ENCODE results near the gene GRIN1. TPM values are rescaled to one million over a fixed set of nuclear protein-coding genes. Genes with fewer than 3 reads are reported as not detected.

The GRIN1 gene
- polyA plus RNA-seq, 4 donors: 0.04 to 0.12 TPM; not detected in 2

- no peak for DNase-seq (ENCODE audit: low read depth in 4 of 4, low spot score in 3 of 4)
Observed at GRCh38 chr9:137145731-137146526, 7.0 kb downstream of the GRIN1 start.

- DNase-seq (ENCODE audit: low read depth in 4 of 4, low spot score in 3 of 4): no peak
Observed at GRCh38 chr9:137146527-137146918, 7.6 kb downstream of the GRIN1 start.

GRCh38 chr9:137147091-137147792, 8.3 kb downstream of the GRIN1 start:
- no peak for DNase-seq (ENCODE audit: low read depth in 4 of 4, low spot score in 3 of 4)

GRCh38 chr9:137147793-137148160, 8.8 kb downstream of the GRIN1 start:
- no peak for DNase-seq (ENCODE audit: low read depth in 4 of 4, low spot score in 3 of 4)

GRCh38 chr9:137148242-137148641, 9.3 kb downstream of the GRIN1 start:
- DNase-seq (ENCODE audit: low read depth in 4 of 4, low spot score in 3 of 4): no peak

GRCh38 chr9:137148661-137149060, 9.7 kb downstream of the GRIN1 start:
- no peak for DNase-seq (ENCODE audit: low read depth in 4 of 4, low spot score in 3 of 4)

- no peak for DNase-seq (ENCODE audit: low read depth in 4 of 4, low spot score in 3 of 4)
Observed at GRCh38 chr9:137149363-137149762, 10.4 kb downstream of the GRIN1 start.

GRCh38 chr9:137149942-137150616, 11.1 kb downstream of the GRIN1 start:
- no peak for DNase-seq (ENCODE audit: low read depth in 4 of 4, low spot score in 3 of 4)

- DNase-seq (ENCODE audit: low read depth in 4 of 4, low spot score in 3 of 4): no peak
Observed at GRCh38 chr9:137150617-137151457, 11.9 kb downstream of the GRIN1 start.

- no peak for DNase-seq (ENCODE audit: low read depth in 4 of 4, low spot score in 3 of 4)
Observed at GRCh38 chr9:137152844-137153405, 14.0 kb downstream of the GRIN1 start.

GRCh38 chr9:137156567-137157375, 17.8 kb downstream of the GRIN1 start:
- DNase-seq (ENCODE audit: low read depth in 4 of 4, low spot score in 3 of 4): no peak

GRCh38 chr9:137157618-137158415, 18.9 kb downstream of the GRIN1 start:
- no peak for DNase-seq (ENCODE audit: low read depth in 4 of 4, low spot score in 3 of 4)

GRCh38 chr9:137158625-137159024, 19.7 kb downstream of the GRIN1 start:
- no peak for DNase-seq (ENCODE audit: low read depth in 4 of 4, low spot score in 3 of 4)

GRCh38 chr9:137159105-137160053, 20.4 kb downstream of the GRIN1 start:
- DNase-seq (ENCODE audit: low read depth in 4 of 4, low spot score in 3 of 4): no peak

- no peak for DNase-seq (ENCODE audit: low read depth in 4 of 4, low spot score in 3 of 4)
Observed at GRCh38 chr9:137160054-137160425, 21.1 kb downstream of the GRIN1 start.

- DNase-seq (ENCODE audit: low read depth in 4 of 4, low spot score in 3 of 4): no peak
Observed at GRCh38 chr9:137160716-137161557, 22.0 kb downstream of the GRIN1 start.

Data from right renal pelvis (tissue), 4 donors.